HG03575 (cell line): Measurements from ENCODE around the gene SASS6.
A peak's percentile ranks its signal among the peaks of the same experiment; 100 is the strongest.

Experiments used
- ATAC-seq: cut with Tn5 transposase; IDR thresholded peaks from one replicate; pipeline ENCODE4 v1.9.1; 2021; ENCODE audit not compliant: unreplicated experiment, insufficient number of reproducible peaks, low FRiP score; ENCODE audit errors: extremely low read depth

The SASS6 gene, protein sequence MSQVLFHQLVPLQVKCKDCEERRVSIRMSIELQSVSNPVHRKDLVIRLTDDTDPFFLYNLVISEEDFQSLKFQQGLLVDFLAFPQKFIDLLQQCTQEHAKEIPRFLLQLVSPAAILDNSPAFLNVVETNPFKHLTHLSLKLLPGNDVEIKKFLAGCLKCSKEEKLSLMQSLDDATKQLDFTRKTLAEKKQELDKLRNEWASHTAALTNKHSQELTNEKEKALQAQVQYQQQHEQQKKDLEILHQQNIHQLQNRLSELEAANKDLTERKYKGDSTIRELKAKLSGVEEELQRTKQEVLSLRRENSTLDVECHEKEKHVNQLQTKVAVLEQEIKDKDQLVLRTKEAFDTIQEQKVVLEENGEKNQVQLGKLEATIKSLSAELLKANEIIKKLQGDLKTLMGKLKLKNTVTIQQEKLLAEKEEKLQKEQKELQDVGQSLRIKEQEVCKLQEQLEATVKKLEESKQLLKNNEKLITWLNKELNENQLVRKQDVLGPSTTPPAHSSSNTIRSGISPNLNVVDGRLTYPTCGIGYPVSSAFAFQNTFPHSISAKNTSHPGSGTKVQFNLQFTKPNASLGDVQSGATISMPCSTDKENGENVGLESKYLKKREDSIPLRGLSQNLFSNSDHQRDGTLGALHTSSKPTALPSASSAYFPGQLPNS

DNA sequence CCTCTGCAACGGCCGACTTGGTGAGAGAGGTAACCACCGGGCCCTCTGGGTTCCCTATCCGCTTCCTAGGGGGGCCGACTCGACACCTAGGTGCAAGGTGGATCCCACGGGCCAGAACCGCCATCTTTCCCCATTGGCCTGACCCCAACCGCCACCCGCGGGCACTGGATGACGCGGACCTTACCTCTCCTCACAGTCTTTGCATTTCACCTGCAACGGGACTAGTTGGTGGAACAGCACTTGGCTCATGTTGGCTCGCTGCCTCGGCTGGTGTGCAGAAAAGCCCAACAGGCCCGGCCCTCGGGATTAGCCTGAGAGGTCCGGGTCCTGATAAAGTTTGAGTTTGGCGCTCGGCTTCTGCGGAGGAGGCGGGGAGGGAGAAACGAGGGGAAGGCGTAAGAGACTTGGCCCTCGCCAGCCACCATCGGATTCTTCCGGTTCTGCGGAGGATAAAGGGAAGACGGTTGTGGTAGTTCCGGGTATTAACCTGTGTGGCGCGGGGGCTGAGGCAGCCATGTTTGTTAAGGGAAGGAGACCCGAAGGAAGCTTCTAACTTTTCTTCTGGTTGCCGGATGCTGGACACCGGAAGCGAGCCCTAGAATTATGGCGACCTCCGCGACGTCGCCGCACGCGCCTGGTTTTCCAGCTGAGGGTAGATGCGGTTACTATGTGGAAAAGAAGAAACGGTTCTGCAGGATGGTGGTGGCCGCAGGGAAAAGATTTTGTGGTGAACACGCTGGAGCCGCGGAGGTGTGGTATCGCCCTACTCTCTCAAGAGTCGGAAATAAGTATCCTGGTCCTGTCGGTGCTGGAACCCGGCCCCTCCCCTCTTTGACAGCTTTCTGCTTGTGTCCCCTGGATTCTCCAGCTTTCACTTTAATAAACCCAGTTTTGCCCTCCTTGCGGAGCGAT lies at the start of gene SASS6, which contains the start of gene TRMT13:
Gene SASS6, minus strand, starts transcription at position 365 of the 912 bp plus-strand sequence. Its CDS starts 116 bp downstream, at position 249.
Gene TRMT13, plus strand, starts transcription at position 598 of the 912 bp plus-strand sequence. Its CDS starts 6 bp downstream, at position 604.
- ATAC-seq = peak; percentile 74

DNA sequence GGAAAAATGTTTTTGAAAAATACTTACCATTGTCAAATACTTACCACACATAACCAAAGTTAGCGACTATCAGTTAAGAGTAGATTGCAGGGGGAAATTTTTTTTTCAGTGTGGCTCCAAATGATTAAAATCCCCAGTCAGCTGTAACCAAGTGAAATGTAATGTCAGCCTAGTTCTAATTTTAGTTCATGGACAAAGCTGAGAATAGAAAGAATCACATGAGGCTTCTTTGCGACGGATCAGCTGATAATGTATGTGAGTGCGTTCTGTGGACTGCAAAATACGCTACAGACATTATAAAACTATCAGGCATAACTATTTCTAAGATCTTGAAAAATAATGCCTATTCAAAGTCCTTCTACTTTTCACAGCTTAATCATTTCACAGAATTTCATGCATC lies 45.4 kb upstream of the SASS6 start, which contains the start of gene LRRC39:
Gene LRRC39, minus strand, starts transcription at position 166 of the 400 bp plus-strand sequence. CDS start 9,740 bp downstream, outside the sequence.
- no peak for ATAC-seq

DNA sequence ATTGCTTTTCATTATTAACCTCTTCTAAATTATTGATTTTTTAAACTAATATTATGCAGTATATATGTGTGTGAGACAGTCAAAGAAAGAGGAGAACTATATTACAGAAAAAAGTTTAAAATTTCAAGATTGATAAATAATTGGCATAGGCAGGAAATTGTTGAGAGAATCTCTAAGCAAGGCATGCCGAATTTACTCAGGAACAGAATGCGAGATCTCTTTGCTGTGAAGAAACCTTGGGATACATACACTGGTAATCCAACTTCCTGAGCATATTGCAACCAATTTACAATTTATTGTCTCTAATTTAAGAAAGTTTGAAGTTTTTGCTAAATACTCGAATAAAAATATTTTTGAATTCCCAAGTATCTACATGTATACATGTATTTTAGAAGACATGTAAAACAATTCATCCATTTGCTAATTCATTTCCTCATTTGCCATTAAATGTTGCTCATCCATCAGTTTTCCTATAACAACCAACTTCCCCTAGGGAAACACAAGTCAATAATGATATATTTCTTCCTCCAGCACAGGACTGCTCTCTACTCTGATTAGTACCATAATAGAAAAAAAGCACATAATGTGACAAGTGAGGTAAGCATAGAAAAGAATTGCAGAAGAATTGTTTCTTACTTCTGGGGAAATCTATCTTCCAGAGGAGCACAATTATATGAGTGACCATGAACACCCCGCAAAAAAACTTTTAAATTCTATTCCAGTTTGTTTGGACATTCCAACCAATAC lies 44.7 kb upstream of the SASS6 start:
- no peak for ATAC-seq

DNA sequence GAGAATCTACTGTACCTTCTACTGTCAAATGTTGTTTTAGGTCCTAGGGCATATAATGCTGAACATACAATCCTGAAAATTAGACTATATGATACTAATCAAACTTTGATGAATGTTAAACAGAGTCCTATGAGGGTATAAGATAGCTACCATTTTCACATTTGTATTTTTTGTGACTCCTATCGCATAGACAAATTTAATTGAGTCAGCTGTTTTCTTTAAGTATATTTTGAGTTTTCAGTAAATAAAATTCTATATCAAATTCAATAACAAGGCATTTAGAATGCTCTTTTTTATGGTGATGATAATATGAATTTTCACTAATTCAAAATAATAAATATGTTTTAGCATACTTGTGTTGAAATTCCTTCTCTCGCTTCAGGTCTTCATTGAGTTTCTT lies 35.3 kb upstream of the SASS6 start:
- no peak for ATAC-seq

DNA sequence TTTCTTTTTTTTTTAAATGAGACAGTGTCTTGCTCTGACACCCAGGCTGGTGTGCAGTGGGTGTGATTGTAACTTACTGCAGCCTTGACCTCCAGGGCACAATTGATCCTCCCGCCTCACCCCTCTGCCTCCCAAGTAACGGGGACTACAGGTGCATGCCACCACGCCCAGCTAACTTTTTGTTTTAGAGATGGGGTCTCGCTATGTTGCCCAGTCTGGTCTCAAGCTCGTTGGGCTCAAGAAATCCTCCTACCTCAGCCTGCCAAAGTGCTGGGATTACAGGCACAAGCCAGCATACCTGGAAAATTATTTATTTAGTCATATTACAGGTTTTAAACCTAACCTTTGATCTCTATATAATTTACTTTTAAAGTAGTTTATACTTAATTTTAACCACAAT lies 32.0 kb upstream of the SASS6 start:
- no peak for ATAC-seq

DNA sequence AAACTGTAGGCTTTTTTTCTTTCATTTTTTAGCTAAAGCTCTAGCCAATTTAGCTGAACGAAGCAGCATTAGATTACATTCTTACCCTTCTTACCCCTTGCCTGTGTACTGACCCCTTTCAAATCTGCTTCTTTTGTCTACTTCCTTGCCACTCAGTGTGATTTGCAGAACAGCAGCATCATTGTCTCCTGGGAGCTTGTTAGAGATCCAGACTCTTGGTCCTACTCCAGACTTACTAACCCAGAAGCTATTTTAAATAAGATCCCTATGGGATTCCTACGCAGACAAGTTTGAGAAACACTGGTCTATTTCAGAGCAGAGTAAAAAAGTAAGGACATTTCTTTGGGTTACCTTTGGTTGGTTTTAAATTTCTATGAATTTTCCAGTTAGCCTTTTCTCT lies 31.5 kb upstream of the SASS6 start:
- no peak for ATAC-seq

DNA sequence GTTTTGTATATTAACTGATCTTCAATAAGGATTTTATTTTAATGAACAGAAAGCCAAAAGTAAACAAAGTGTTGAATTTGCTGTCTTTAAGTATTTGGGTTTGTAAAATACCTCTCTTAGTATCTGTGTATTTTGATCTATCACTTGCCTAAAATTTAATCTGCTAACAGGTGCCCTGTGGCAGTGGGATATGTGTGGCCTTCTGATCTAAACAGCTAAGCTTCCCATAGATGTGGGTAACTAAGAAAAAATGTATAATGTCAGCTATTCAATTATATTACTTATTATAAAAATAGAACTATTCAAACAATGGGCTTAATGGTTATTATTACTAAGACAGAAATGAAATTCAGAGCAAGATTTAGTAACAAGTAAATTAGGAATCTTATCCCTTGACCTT lies 30.2 kb upstream of the SASS6 start:
- ATAC-seq = no peak

DNA sequence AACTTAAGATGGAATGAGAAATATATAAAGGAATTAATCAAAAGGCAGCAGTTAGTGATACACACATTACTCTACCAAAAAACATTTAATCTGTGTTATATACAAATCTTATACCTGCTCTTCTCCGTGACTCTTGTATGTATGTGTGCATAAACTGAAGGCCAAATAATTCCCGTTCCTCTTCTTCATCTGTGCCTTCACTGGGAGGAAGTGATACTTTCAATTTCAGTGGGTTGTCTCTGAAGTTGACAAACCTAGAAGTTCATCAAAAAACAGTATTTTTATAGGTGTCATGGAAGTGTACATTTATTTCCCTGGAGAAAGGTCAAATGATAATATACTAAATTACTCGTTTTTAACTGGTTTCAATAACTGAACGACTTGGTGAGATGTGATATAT lies 19.5 kb upstream of the SASS6 start:
- no peak for ATAC-seq

DNA sequence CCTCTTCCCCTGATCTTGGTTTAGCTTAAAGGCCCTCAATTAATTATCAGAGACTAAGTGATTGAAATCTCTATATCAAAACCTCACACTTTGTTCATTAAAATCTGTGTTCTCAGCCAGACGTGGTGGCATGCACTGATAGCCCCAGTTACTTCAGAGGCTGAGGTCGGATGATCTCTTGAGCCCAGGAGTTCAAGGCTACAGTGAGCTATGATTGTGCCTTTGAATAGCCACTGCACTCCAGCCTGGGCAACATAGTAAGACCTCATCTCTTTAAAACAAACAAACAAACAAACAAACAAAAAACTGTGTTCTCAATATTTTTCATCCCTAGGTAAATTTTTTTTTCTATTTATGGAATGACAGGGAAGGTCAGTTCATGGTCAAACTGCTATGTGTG lies 18.9 kb upstream of the SASS6 start:
- no peak for ATAC-seq

DNA sequence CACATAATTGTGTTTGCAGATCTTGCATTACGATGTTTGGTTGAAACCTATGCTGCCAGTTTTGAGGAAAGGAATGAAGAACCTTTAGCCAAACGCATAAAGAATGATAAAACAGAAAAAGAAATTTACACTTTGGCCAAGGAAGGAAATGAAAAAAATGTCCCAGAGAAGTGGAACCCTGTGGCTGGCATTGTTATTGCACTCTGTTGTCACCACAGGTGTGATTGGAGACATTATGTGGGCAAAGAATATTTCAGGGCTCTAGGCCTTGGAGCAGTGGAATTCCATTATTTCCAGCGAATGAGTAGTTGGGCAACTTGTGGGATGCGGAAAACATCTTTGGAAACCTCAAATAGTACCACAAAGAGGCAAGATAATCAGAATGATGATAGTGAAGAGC lies 15.1 kb upstream of the SASS6 start:
- no peak for ATAC-seq

DNA sequence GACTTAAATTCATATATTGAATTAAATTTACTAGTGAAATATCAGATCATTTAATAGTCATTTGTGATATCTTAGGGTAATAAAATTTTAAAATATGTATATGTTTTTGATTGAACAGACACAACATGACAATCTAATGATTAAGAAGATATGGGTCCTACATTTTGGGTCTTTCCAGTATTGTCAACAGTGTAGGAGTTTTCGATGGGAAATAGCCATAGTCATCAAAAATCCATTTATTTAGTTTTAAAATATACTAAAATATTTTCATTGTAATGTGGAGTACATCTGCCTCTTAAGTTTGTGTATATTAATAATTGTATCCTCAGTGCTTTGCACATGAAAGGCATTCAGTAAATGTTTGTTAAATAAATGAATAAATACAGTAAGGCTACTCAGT lies 14.2 kb upstream of the SASS6 start:
- ATAC-seq = no peak

DNA sequence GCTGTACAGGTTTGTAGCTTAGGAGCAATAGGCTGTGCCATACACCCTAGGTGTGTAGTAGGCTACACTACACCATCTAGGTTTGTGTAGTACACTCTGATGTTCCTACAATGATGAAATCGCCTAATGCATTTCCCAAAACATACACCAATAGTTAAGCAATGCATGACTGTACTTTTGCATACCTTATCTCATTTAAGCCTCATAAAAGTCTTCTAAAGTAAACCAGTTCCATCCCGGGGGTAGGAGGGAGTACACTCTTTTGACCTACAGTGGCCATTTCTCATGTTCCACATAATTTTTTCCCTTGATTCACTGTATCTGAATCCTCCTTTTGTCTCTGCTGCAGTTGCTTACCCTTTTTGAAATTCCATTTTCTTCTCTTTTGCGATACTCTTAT lies 12.4 kb upstream of the SASS6 start:
- ATAC-seq = no peak

DNA sequence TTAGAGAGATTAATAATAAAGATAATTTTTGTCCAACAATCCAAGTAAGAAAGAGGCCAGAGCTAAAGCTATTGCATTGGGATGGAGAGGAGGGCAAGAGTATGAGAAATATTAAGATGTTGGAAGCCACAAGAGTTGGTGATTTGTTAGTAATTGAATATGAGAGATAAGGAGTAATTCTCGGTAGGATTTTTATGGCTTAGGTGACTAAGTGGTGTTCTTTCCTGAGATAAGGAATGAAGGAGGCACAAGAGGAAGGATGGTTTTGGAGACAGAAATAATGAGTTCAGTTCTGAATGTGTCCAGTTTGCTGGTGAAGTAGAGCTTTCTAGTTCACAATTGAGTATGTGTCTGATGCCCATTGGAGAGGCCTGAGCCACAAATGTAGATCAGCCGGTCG lies 9.6 kb upstream of the SASS6 start:
- no peak for ATAC-seq

DNA sequence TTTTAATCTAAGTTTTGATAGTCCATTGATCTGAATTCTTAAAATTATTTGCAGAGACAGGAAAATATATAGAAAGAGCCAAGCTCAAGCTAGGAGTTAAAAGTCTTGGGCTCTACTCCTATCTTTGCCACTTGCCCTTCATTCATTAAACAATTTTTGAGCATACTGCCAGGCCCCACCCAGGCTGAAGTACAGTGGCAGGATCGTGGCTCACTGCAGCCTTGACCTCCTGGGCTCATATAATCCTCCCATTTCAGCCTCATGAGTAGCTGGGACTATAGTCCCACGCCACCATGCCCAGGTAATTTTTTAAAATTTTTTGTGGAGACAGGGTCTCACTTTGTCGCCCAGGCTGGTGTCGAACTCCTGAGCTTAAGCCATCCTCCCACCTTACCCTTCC lies 8.5 kb upstream of the SASS6 start:
- no peak for ATAC-seq

DNA sequence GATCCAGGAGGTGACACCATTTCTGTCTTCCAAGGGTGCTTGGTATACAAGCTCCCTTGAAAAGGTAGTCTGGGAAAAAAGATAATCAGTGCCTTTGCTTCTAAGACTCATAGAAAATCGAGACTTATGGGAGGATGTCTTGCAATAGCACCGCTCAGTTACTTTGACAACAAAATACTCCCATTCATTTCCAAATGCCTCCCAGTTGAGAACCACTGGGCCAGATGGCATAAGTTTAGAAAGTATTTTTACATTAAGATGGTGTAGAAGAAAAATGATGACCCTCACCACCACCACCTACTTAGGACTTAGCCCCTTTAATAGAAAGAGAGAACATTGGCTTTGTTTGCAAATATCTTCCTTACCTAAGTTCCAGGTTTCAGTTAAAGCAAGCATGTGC lies 4.9 kb upstream of the SASS6 start:
- no peak for ATAC-seq

DNA sequence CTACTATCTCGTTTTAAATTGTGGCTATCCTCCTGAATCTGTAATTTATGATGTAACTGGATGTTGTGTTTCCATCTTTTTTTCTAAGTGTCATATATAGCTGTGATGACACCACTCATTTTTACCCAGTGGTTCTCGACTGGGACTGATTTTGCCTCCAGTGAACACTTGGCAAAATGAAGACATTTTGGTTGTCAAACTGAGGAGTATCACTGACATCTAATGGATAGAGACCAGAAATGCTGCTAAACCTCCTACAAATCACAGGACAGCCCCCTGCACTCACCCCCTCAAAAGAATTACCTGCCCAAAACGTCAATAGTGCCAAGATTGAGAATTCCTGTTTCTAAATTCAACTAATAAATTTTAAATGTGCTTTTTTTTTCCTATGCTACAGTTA lies 2.1 kb upstream of the SASS6 start:
- ATAC-seq = no peak

DNA sequence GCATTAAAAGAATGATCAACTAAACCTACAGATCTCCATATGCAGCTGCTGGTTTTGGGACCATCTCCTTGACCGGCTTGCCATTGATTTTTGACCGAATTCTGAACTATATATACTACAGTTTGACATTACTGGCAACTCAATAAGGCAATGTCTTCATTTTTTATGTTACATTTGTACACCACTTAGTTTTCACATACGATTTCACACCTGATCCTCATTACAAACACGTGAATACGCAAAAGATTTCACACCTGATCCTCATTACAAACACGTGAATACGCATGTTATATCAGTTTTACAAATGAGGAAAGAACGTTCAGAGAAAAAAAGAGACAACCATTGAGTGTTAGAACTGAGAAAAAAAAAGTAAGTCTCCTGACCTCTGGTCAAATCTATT lies 1.1 kb downstream of the SASS6 start:
- ATAC-seq = no peak

DNA sequence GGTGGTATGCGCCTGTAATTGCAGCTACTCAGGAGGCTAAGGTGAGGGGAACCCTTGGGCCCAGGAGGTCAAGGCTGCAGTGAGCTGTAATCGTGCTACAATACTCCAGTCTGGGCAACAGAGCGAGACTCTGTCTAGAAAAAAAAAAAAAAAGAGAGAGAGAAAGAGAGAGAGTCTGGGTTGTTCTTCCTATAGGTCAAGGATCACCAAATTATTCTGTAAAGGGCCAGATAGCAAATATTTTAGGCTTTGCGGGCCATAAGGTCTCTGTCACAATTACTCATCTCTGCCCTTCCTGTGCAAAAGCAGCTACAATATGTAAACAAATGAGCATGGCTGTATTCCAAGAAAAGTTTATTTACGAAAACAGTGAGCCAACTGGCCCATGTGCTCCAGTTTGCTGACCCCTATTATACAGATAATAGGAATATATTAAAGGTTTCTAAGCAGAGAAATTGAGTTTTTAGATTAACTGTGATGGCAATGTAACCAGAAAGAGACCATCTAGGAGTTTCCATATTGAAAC lies 2.1 kb downstream of the SASS6 start:
- no peak for ATAC-seq

DNA sequence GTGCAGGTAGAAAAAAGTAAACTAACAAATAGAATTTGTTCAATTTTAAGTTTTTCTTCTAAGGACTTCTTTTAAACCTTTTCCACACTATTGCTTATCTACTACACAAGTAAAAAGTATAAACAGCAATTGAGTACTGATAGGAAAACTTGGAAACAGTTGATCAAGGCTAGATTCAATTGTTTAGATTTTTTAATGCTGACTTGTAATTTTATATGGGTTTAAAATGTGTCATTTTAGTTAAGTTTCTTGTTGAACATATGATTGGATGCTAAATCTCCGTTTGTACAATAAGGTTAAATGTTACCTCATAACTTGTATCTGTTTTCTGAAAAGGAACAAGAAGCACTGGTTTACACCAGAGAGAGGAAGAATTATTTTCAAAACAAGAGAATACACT lies 5.5 kb downstream of the SASS6 start:
- ATAC-seq = no peak
